ENCODE data around the gene CHST12.
"Not testable (repeated sequence)": the region's sequence is repeated elsewhere in the genome, so short reads cannot be mapped to it uniquely, and the experiment has no call there.

The CHST12 gene

GRCh38 chr7:2446676-2447075 is 43.3 kb downstream of the CHST12 start:
- no peak overlapping the region for H3K27ac ChIP-seq
- no peak for DNase-seq
- peaks cover 0 to 6% of the 10 kb centered on the region in 2 donors for H3K27me3 ChIP-seq
- peaks cover 0 to 25% (median 18%) of the 10 kb centered on the region in 4 donors for H3K4me1 ChIP-seq
- no peaks in the 10 kb centered on the region for H3K9me3 ChIP-seq
- TF ChIP-seq CTCF (IDR thresholded peaks at IDR 0.05), result no peak
- intact Hi-C loops (cut with DNase I; ENCODE audit: low total_unique reads), result loop anchor here (5.0 kb wide), 1 partner anchor 236 kb away; no protein-coding TSS in a partner anchor
- H3K4me3 ChIP-seq, result no peak overlapping the region
- no peaks in the 10 kb centered on the region for H3K36me3 ChIP-seq

GRCh38 chr7:2450198-2451107 is 47.0 kb downstream of the CHST12 start:
- Histone ChIP-seq H3K9me3 (no peaks in the 10 kb centered on the region), H3K27ac (no peak overlapping the region), H3K36me3 (no peaks in the 10 kb centered on the region), H3K27me3 (peaks cover 0 to 6% of the 10 kb centered on the region in 2 donors), H3K4me3 (no peak overlapping the region), H3K4me1 (peaks cover 0 to 18% (median 14%) of the 10 kb centered on the region in 4 donors)
- no peak for TF ChIP-seq CTCF (IDR thresholded peaks at IDR 0.05)
- DNase-seq, result no peak
- intact Hi-C loops (cut with DNase I; ENCODE audit: low total_unique reads), result no loop called here

GRCh38 chr7:2451171-2452073 is 48.0 kb downstream of the CHST12 start:
- DNase-seq, result peak; percentile 74 to 86
- Histone ChIP-seq H3K27ac (no peak overlapping the region), H3K27me3 (peaks cover 0 to 6% of the 10 kb centered on the region in 2 donors), H3K4me1 (peaks cover 0 to 15% (median 10%) of the 10 kb centered on the region in 4 donors), H3K9me3 (no peaks in the 10 kb centered on the region), H3K36me3 (no peaks in the 10 kb centered on the region), H3K4me3 (peak overlapping the region; percentile 33 to 45)
- TF ChIP-seq CTCF (IDR thresholded peaks at IDR 0.05), result peak; percentile 82 to 87
- intact Hi-C loops (cut with DNase I; ENCODE audit: low total_unique reads), result no loop called here

GRCh38 chr7:2452074-2452507 is 48.7 kb downstream of the CHST12 start:
- no peak for TF ChIP-seq CTCF (IDR thresholded peaks at IDR 0.05)
- no peak for DNase-seq
- no peak overlapping the region for H3K27ac ChIP-seq
- H3K27me3 ChIP-seq, result peaks cover 0 to 6% of the 10 kb centered on the region in 2 donors
- intact Hi-C loops (cut with DNase I; ENCODE audit: low total_unique reads), result no loop called here
- H3K4me3 ChIP-seq, result peak overlapping the region; percentile 33 to 45
- peaks cover 0 to 15% (median 10%) of the 10 kb centered on the region in 4 donors for H3K4me1 ChIP-seq
- H3K36me3 ChIP-seq, result no peaks in the 10 kb centered on the region
- H3K9me3 ChIP-seq, result no peaks in the 10 kb centered on the region

- DNase-seq, result no peak
- no peaks in the 10 kb centered on the region for H3K36me3 ChIP-seq
- no peak for TF ChIP-seq CTCF (IDR thresholded peaks at IDR 0.05)
- no peak overlapping the region for H3K4me3 ChIP-seq
- H3K9me3 ChIP-seq, result no peaks in the 10 kb centered on the region
- H3K27me3 ChIP-seq, result peaks cover 0 to 6% of the 10 kb centered on the region in 2 donors
- no peak overlapping the region for H3K27ac ChIP-seq
- H3K4me1 ChIP-seq, result peaks cover 0 to 15% (median 10%) of the 10 kb centered on the region in 4 donors
- intact Hi-C loops (cut with DNase I; ENCODE audit: low total_unique reads), result no loop called here
Observed at GRCh38 chr7:2452643-2453270, 49.3 kb downstream of the CHST12 start.

GRCh38 chr7:2453849-2454248 is 50.4 kb downstream of the CHST12 start:
- DNase-seq; intact Hi-C loops (cut with DNase I; ENCODE audit: low total_unique reads); H3K27me3 ChIP-seq: not testable (repeated sequence)

More at GRCh38 chr7:2453849-2454248, 50.4 kb downstream of the CHST12 start:
- not testable (repeated sequence) for H3K4me3 ChIP-seq, H3K36me3 ChIP-seq, H3K9me3 ChIP-seq, H3K27ac ChIP-seq
- peaks cover 0 to 15% (median 10%) of the 10 kb centered on the region in 4 donors for H3K4me1 ChIP-seq

Measured in tibial artery (tissue), 4 donors.